Suprapubic skin (tissue), 4 donors: ENCODE measurements around the gene C10orf105.

Source experiments
- CTCF ChIP-seq, 2 donors: fragments of 200-600 bp in 1 of 2; fragments of 450-650 bp in 1 of 2; sonication (generic) in 1 of 2; IDR thresholded peaks; one replicate each; pipeline ENCODE4 v1.5.1; 2016 to 2019; ENCODE audit warnings: antibody characterized with exemption in 2 of 2, mild to moderate bottlenecking in 1 of 2, moderate library complexity in 1 of 2
- EP300 ChIP-seq: sonication (generic); formaldehyde crosslinking; IDR thresholded peaks from one replicate; pipeline ENCODE4 v1.6.1; 2017; ENCODE audit warnings: antibody characterized with exemption
- POLR2A ChIP-seq, 2 donors: fragments of 450-650 bp; IDR thresholded peaks; one replicate each; pipeline ENCODE4 v1.6.1; 2017; ENCODE audit warnings: antibody characterized with exemption in 2 of 2, mild to moderate bottlenecking in 2 of 2, moderate library complexity in 2 of 2
- POLR2AphosphoS5 ChIP-seq, 3 donors: sonication (generic); formaldehyde crosslinking; IDR thresholded peaks; one replicate each; pipeline ENCODE4 v1.6.1; 2017; ENCODE audit warnings: antibody characterized with exemption in 3 of 3

GRCh38 chr10:71715026-71715425 lies 4.6 kb downstream of the C10orf105 start:
- TF ChIP-seq CTCF (IDR thresholded peaks at IDR 0.05) (no peak), EP300 (no peak), POLR2A (IDR thresholded peaks at IDR 0.05) (no peak), POLR2AphosphoS5 (IDR thresholded peaks at IDR 0.05) (no peak)
